MM.1S (cell line): ENCODE results near the gene ZBTB8A.

Source experiments
- EZH2 ChIP-seq: fragments of 300-600 bp; sonication (generic); optimal IDR thresholded peaks from 2 replicates; pipeline ENCODE3; 2017; ENCODE audit warnings: low read depth, mild to moderate bottlenecking, antibody characterized with exemption, low read length, mixed read lengths
- EZH2phosphoT487 ChIP-seq: fragments of 300-600 bp; sonication (generic); IDR thresholded peaks from 2 replicates; pipeline ENCODE4 v1.6.1; 2018; ENCODE audit warnings: antibody characterized with exemption, low read length
- TF ChIP-seq, protein P1 (sequence below): fragments of 300-600 bp; sonication (generic); IDR thresholded peaks from 2 replicates; pipeline ENCODE4 v1.5.1; 2016; ENCODE audit warnings: antibody characterized with exemption, low read length, mixed read lengths

DNA sequence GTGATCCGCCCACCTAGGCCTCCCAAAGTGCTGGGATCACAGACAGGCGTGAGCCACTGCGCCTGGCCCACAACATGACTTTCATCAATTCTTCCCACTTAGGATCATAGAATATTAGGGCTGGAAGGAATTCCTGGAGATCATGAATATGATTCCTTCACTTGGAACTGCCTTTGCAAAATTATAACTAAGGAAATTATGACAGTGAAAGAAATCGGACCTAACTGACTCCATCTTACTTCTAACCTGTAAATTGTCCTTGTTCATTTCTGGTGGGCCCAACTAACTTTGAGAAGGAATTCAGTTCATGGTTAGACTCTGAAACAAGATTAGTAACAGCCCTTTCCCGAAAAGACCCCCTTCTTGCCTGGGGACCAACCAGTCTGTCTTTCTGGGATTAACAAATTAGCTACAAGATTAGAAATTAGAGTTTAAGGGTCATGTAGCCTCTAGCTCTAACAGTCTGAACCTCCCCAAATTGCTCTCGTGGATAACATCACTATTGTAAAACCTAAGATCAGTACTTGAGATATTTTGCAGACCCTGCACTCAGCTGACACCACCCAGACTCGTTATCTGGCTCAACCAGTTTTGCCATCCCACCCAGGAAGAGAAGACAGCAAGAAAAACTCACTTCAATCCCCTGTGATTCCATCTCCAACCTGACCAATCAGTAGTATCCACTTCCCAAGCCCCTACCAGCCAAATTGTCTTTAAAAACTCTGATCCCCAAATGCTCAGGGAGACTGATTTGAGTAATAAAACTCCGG lies 96.5 kb downstream of the ZBTB8A start:
- TF ChIP-seq, protein P1, sequence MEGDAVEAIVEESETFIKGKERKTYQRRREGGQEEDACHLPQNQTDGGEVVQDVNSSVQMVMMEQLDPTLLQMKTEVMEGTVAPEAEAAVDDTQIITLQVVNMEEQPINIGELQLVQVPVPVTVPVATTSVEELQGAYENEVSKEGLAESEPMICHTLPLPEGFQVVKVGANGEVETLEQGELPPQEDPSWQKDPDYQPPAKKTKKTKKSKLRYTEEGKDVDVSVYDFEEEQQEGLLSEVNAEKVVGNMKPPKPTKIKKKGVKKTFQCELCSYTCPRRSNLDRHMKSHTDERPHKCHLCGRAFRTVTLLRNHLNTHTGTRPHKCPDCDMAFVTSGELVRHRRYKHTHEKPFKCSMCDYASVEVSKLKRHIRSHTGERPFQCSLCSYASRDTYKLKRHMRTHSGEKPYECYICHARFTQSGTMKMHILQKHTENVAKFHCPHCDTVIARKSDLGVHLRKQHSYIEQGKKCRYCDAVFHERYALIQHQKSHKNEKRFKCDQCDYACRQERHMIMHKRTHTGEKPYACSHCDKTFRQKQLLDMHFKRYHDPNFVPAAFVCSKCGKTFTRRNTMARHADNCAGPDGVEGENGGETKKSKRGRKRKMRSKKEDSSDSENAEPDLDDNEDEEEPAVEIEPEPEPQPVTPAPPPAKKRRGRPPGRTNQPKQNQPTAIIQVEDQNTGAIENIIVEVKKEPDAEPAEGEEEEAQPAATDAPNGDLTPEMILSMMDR: no peak
- TF ChIP-seq EZH2phosphoT487 (no peak), EZH2 (no peak)
